Stomach (tissue), 4 donors: ENCODE measurements around the gene DTNBP1.
A peak's percentile ranks its signal among the peaks of the same experiment; 100 is the strongest.

ENCODE experiments used
- EP300 ChIP-seq: sonication (generic); formaldehyde crosslinking; IDR thresholded peaks from one replicate; pipeline ENCODE4 v1.6.1; 2017; ENCODE audit warnings: antibody characterized with exemption
- POLR2A ChIP-seq, 4 donors: fragments of 450-650 bp; IDR thresholded peaks; one replicate each; pipeline ENCODE4 v1.6.1; 2016; ENCODE audit warnings: antibody characterized with exemption in 4 of 4, control low read depth in 2 of 4, mild to moderate bottlenecking in 1 of 4, moderate library complexity in 1 of 4
- POLR2AphosphoS5 ChIP-seq, 3 donors: sonication (generic); formaldehyde crosslinking; IDR thresholded peaks; one replicate each; pipeline ENCODE4 v1.6.1; 2016; ENCODE audit warnings: antibody characterized with exemption in 3 of 3
- TF ChIP-seq, protein P1 (sequence below), 7 experiments: fragments of 450-650 bp in 4 of 7; fragments of 200-600 bp in 3 of 7; sonication (generic) in 3 of 7; IDR thresholded peaks; one replicate each; pipeline ENCODE4 v1.5.1; 2016 to 2019; ENCODE audit warnings: antibody characterized with exemption in 7 of 7, control low read depth in 2 of 7, mild to moderate bottlenecking in 1 of 7

- TF ChIP-seq, protein P1, sequence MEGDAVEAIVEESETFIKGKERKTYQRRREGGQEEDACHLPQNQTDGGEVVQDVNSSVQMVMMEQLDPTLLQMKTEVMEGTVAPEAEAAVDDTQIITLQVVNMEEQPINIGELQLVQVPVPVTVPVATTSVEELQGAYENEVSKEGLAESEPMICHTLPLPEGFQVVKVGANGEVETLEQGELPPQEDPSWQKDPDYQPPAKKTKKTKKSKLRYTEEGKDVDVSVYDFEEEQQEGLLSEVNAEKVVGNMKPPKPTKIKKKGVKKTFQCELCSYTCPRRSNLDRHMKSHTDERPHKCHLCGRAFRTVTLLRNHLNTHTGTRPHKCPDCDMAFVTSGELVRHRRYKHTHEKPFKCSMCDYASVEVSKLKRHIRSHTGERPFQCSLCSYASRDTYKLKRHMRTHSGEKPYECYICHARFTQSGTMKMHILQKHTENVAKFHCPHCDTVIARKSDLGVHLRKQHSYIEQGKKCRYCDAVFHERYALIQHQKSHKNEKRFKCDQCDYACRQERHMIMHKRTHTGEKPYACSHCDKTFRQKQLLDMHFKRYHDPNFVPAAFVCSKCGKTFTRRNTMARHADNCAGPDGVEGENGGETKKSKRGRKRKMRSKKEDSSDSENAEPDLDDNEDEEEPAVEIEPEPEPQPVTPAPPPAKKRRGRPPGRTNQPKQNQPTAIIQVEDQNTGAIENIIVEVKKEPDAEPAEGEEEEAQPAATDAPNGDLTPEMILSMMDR (IDR thresholded peaks at IDR 0.05), result no peak
- peak; percentile 54 to 87 (median 67) for TF ChIP-seq POLR2AphosphoS5 (IDR thresholded peaks at IDR 0.05)
- TF ChIP-seq POLR2A (IDR thresholded peaks at IDR 0.05), result no peak
- no peak for TF ChIP-seq EP300
Measured at GRCh38 chr6:15662326-15663129, at the start of gene DTNBP1.
